ENCODE results near the gene CLPTM1L.
A peak's percentile ranks its signal among the peaks of the same experiment; 100 is the strongest.

CLPTM1L gene

DNA sequence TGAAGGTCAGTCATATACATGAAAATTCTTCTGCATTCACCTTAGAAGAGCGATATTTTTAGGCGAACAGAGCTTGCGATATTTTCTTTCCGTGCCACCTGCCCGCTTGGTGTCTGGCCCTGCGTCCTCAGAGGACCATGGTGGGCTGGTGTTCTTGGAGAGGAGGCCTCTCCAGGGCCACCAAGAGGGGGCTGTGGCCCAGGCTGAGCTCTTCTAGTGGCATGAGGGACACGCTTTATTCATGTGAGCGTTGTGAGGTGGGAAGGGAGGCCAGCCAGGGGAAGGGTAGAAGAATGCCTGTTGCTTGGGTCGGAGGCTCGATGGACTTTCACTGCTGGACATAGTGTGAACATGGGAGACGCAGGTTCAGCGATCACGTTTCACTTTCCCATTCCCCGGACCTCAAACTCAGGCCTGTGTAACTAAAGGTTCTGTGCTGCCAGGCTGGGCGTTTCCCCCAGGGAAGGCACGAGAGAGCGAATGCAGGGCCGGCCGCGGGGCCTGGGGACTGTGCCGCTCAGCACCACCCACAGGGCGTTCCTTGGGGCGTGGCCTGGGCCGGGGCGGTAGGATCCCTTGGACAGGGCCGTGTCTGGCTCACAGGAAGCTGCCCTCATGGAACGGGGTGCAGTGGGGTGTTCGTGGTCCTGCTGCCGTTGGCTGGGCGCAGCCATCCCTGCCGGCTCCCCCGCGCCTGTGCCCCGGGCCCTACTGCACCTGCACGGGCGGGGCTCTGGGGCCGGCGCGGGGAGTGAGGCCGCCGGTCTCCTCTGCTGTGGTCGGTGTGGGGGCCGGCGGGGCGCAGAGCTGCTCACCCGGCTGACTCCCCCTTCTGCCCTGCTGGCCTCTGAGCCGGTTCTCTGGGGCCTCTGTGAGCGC, 40.7 kb upstream of the CLPTM1L start:
- Histone ChIP-seq H3K9me3 (ENCODE audit: control insufficient read depth, insufficient read depth, low read length) (no peaks in the 10 kb centered on the region), H3K4me1 (ENCODE audit: insufficient read depth, low read length) (peaks cover 4% of the 10 kb centered on the region; the same call in 1 of the 2 replicates), H3K9ac (ENCODE audit: low read depth, low read length) (peak overlapping the region; percentile 59), H3K36me3 (ENCODE audit: insufficient read depth, low read length) (no peaks in the 10 kb centered on the region)

DNA sequence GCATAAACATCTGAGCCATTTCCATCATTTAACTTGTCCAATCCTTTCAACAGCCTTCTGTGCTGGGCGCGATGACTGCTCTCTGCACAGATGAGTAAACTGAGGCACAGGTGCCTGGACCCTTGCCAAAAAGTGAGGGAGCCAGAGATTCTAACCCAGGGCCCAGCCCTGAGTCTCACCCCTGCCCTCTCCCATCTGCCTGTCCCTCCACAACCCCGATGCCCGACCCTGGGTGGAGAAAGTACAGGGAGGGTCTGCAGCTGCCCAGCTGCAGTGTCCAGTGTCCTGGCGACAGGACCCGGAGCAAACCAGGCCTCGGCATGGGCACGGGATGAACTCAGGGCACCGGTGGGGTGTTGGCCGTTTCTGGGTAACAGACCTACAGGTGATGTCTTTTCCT, 39.6 kb upstream of the CLPTM1L start:
- H3K9me3 ChIP-seq (ENCODE audit: control insufficient read depth, insufficient read depth, low read length), result no peaks in the 10 kb centered on the region
- H3K36me3 ChIP-seq (ENCODE audit: insufficient read depth, low read length), result no peaks in the 10 kb centered on the region
- H3K4me1 ChIP-seq (ENCODE audit: insufficient read depth, low read length), result peaks cover 4% of the 10 kb centered on the region; the same call in 1 of the 2 replicates
- no peak overlapping the region for H3K9ac ChIP-seq (ENCODE audit: low read depth, low read length)

DNA sequence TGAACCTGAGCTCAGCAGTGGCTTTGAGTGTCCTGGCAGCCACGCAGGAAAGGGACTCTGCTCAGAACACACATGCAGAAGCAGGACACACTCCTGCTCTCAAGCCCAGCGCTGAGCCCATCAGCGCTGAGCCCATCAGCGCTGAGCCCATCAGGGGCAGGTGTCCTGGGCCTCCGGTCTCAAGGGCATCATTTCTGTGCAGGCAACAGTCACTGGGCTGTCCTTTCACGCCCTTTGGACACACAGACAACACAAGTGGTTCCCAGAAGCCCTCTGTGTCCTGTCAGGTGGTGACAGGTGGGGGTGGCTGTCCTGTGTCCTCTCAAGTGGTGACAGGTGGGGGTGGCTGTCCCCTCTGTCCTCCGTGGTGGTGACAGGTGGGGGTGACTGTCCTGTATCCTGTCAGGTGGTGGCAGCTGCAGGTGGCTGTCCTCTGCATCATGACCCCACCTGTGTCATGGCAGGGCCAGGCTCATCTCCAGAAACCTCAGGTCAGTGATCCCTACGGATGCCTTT, 39.0 kb upstream of the CLPTM1L start:
- Histone ChIP-seq H3K9me3 (ENCODE audit: control insufficient read depth, insufficient read depth, low read length) (no peaks in the 10 kb centered on the region), H3K9ac (ENCODE audit: low read depth, low read length) (no peak overlapping the region), H3K4me1 (ENCODE audit: insufficient read depth, low read length) (peaks cover 4% of the 10 kb centered on the region; the same call in 1 of the 2 replicates), H3K36me3 (ENCODE audit: insufficient read depth, low read length) (no peaks in the 10 kb centered on the region)

DNA sequence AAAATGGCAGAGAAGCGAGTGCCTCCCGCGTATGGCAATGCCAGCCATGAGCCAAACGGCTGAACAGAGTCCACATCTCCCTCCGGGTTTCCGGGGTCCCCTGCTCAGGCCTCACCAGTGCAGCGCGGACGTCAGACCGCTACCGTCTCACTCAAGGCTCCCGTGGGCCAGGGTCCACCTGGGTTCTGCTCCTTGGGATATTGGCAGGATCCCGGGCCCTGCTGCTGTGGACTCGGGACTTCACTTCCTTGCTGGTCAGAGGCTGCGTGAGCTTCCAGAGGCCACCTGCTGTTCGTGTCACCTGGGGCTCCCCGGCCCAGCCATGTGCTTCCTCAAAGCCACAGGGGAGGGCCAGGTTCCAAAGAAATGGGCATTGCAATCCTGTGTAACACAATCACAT, 38.4 kb upstream of the CLPTM1L start:
- Histone ChIP-seq H3K4me1 (ENCODE audit: insufficient read depth, low read length) (peaks cover 4% of the 10 kb centered on the region; the same call in 1 of the 2 replicates), H3K36me3 (ENCODE audit: insufficient read depth, low read length) (no peaks in the 10 kb centered on the region), H3K9me3 (ENCODE audit: control insufficient read depth, insufficient read depth, low read length) (no peaks in the 10 kb centered on the region), H3K9ac (ENCODE audit: low read depth, low read length) (no peak overlapping the region)

DNA sequence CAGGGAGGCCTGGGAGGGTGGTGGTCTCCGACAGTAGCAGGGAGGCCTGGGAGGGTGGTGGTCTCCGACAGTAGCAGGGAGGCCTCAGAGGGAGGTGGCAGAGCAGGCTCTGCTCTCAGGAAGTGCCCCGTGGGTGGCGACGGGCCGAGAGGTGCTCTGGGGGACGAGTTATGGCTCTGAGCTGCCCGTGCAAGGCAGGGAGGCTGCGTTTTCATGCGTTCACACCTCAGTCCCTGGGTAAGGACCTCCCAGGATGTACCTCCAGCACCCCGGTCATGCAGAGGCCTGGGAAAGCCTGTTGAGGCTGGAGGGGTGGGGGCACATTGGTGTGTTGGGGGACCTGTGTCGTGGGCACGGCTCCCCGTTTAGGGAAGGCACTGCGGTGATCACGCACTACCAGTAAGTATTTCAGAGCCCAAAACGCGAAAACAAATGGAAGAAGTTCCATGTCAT, 37.4 kb upstream of the CLPTM1L start:
- Histone ChIP-seq H3K9me3 (ENCODE audit: control insufficient read depth, insufficient read depth, low read length) (no peaks in the 10 kb centered on the region), H3K4me1 (ENCODE audit: insufficient read depth, low read length) (peaks cover 4% of the 10 kb centered on the region; the same call in 1 of the 2 replicates), H3K9ac (ENCODE audit: low read depth, low read length) (no peak overlapping the region), H3K36me3 (ENCODE audit: insufficient read depth, low read length) (no peaks in the 10 kb centered on the region)

DNA sequence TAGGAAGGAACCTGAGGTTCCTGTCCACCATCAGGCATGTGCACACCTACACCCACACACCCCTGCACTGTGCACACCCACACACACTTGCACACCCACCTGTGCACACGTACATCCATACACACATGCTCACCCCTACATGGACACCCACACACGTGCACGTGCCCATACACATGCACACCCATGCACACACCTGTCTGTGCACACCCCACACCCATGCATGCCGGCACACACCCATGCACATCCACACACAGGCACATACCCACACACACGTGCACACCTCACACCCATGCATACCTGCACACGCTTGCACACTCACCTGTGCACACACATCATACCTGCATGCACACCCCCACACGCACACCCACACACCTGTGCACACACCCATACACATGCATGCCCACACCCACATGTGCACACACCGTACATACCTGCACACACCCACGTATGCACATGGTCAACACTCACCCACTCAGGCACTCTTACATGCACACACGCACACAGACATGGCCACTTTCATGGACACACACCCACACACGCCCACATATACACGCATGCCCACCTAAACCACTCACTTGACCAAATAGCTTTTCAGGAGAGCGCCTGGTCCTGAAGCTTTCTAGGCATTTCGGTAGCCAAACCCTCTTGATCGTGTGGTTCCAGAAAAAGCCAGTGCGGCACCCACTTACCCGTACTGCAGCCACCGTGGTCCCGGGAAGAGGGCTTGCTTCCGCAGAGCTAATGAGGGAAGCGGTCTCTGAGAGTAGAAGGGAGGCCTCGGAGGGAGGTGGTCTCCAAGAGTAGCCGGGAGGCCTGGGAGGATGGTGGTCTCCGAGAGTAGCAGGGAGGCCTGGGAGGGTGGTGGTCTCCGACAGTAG, 36.7 kb upstream of the CLPTM1L start:
- Histone ChIP-seq H3K36me3 (ENCODE audit: insufficient read depth, low read length) (no peaks in the 10 kb centered on the region), H3K4me1 (ENCODE audit: insufficient read depth, low read length) (peaks cover 4% of the 10 kb centered on the region; the same call in 1 of the 2 replicates), H3K9me3 (ENCODE audit: control insufficient read depth, insufficient read depth, low read length) (no peaks in the 10 kb centered on the region)

DNA sequence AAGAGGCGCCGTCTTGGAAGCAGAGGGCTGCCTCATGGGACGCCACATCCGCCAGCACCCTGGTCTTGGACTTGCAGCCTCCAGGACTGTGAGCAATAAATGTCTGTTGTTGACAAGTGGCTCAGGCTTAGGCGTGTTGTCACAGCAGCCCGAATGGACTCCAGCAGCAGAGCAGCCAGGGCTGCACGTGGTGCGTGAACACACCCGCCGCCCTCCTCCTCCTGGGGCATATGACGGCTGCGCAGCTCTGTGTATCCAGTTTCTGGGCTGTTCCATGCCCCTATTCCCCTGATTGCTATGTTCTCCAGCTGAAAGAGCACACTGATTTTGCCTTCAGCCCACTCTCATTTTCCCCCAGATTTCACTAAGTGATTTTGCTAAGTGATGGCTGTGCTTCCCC, 36.0 kb upstream of the CLPTM1L start:
- Histone ChIP-seq H3K36me3 (ENCODE audit: insufficient read depth, low read length) (no peaks in the 10 kb centered on the region), H3K9me3 (ENCODE audit: control insufficient read depth, insufficient read depth, low read length) (no peaks in the 10 kb centered on the region), H3K4me1 (ENCODE audit: insufficient read depth, low read length) (peaks cover 4% of the 10 kb centered on the region; the same call in 1 of the 2 replicates), H3K9ac (ENCODE audit: low read depth, low read length) (no peak overlapping the region)

More for the DNA sequence above, 36.7 kb upstream of the CLPTM1L start:
- H3K9ac ChIP-seq (ENCODE audit: low read depth, low read length), result no peak overlapping the region

DNA sequence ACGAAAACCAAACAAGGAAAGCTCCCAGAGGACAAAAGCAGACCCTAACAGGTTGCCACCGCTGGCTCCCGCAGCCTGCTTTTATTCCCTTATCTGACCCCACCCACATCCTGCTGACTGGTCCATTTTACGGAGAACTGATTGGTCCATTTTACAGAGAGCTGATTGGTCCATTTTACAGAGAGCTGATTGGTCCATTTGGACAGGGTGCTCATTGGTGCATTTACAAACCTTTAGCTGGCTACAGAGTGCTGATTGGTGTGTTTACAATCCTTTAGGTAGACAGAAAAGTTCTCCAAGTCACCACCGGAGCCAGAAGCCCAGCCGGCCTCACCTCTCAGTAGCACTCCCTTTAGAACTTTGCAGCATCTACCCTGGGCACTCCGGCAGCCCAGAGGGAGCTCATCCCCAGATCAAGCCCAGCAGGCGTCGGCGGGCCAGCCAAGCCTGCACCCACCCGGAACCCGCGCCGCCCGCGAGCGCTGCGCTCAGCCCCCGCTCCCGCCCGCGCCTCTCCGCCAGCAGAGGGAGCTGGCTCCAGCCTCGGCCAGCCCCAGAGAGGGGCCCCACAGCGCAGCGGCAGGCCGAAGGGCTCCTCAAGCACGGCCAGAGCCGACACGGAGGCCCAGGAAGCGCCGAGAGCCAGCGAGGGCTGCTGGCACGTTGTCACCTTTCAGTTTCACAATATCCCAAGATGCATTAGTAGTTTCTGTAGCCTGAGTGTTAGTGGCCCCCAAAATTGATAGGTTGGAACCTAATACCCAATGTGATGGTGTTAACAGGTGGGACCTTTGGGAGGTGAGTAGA, 35.3 kb upstream of the CLPTM1L start:
- Histone ChIP-seq H3K9me3 (ENCODE audit: control insufficient read depth, insufficient read depth, low read length) (no peaks in the 10 kb centered on the region), H3K4me1 (ENCODE audit: insufficient read depth, low read length) (no peaks in the 10 kb centered on the region; the same call in 1 of the 2 replicates), H3K36me3 (ENCODE audit: insufficient read depth, low read length) (no peaks in the 10 kb centered on the region), H3K9ac (ENCODE audit: low read depth, low read length) (no peak overlapping the region; the same call in 1 of the 2 replicates)

DNA sequence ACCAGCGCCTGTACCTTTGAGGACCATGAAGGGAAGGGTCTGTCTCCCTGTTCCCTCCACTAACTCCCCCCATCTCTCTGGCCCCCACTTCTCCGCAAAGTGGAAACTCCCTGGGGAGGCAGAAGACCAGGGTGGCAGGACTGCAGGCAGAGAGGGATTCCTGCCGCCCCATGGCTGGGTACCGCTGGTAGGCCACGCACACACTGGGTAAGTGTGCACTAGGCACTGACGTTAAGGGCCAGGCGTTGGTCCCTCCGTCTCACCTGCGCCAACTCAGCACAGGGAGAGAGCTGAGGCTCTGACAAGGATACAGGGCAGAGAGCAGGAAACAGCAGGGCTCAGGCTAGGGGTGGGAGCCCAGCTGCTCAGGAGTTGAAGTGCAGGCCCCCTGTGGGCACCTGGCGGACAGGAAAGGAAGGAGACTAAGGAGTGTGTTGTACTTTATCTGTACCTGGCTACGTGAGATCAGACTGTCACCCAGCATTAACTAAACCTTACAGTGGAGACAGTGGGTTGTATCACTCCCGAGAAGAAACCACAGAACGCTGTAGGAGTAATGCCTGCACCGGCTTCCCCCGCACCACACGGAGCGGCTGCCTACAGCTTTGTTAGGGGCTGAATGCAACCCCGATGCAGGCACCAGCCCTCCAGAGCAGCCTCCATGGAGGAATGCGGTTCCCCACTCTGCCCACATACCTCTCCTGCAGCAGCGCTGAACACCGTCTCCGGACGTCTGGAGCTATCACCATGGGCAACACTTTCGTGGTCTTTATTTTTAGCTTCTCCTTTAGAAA, 34.2 kb upstream of the CLPTM1L start:
- Histone ChIP-seq H3K36me3 (ENCODE audit: insufficient read depth, low read length) (no peaks in the 10 kb centered on the region), H3K9ac (ENCODE audit: low read depth, low read length) (no peak overlapping the region), H3K9me3 (ENCODE audit: control insufficient read depth, insufficient read depth, low read length) (no peaks in the 10 kb centered on the region), H3K4me1 (ENCODE audit: insufficient read depth, low read length) (no peaks in the 10 kb centered on the region; the same call in 1 of the 2 replicates)

DNA sequence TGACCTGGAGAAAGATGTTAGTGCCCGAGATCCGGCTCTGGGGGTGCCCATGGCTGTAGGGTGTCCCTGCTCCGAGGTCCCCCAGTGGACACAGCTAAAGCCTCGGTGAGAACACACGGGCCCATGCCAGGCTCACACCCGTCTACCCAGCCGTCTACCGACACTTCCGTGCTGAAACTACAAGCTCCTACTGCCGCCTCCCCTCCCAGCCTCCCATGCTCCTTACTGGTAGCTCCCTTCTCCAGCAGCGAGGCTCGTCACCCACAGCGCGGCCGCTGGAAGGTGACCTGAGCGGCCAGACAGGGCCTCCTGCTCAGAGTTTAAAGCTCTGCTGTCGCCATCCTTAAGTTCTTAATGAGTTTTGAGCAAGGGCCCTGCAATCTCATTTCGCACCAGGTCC, 33.2 kb upstream of the CLPTM1L start:
- Histone ChIP-seq H3K9ac (ENCODE audit: low read depth, low read length) (no peak overlapping the region), H3K36me3 (ENCODE audit: insufficient read depth, low read length) (no peaks in the 10 kb centered on the region), H3K9me3 (ENCODE audit: control insufficient read depth, insufficient read depth, low read length) (no peaks in the 10 kb centered on the region), H3K4me1 (ENCODE audit: insufficient read depth, low read length) (no peaks in the 10 kb centered on the region; the same call in 1 of the 2 replicates)

DNA sequence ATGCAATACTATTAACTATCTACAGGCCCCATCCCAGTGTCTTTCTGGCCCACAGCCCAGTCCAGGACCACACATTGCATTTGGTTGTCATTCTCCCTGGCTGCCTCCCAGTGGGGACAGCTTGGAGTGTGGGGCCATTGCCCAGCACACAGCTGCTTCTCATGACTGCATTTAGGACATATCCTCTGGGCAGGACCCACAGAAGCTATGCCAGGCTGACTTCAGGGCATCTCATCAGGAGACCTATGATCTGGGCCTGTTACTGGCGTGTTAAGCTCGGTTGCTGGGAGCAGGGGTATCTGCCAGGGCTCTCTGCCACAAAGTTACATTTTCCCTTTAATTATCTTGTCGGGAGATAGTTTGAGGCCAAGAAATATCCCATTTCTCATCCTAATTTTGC, 32.1 kb upstream of the CLPTM1L start:
- no peaks in the 10 kb centered on the region for H3K36me3 ChIP-seq (ENCODE audit: insufficient read depth, low read length)
- H3K4me1 ChIP-seq (ENCODE audit: insufficient read depth, low read length), result no peaks in the 10 kb centered on the region; the same call in 1 of the 2 replicates
- H3K9ac ChIP-seq (ENCODE audit: low read depth, low read length), result no peak overlapping the region
- H3K9me3 ChIP-seq (ENCODE audit: control insufficient read depth, insufficient read depth, low read length), result no peaks in the 10 kb centered on the region

DNA sequence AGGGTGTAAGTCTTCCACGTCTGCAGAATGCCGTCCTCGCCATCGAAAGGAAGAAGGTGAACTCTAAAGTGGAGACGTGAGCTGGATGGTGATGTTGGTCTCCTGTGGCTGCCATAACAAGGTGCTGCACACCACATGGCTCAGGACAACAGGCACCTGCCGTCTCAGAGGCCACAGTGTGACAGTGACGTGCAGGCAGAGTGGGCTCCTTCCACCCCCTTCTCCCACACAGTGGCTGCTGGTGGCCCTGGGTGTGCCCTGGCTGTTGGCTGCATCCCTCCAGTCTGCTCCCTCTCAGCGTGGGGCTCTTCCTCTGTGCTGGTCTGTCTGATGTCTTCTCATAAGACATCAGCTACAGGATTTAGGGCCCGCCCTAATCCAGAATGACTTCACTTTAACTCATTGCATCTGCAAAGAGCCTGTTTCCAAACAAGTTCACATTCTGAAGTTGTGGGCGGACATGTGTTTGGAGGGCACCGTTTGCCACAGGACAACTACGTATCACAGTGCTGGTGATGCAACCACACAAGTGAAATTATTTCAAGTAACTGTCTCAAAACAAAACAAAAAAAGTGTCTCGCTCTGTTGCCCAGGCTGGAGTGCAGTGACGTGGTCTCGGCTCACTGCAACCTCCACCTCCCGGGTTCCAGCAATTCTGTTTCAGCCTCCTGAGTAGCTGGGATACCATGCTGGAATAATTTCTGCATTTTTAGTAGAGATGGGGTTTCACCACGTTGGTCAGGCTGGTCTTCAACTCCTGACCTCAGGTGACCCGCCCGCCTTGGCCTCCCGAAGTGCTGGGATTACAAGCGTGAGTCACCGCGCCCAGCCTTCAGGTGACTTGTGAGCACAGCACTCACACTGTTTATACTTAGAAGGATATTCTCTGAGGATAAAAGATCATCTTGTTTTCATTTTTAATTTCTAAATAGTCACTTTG, 31.2 kb upstream of the CLPTM1L start:
- H3K9ac ChIP-seq (ENCODE audit: low read depth, low read length), result no peak overlapping the region
- no peaks in the 10 kb centered on the region; the same call in 1 of the 2 replicates for H3K4me1 ChIP-seq (ENCODE audit: insufficient read depth, low read length)
- H3K36me3 ChIP-seq (ENCODE audit: insufficient read depth, low read length), result no peaks in the 10 kb centered on the region

More for the DNA sequence above, 31.2 kb upstream of the CLPTM1L start:
- H3K9me3 ChIP-seq (ENCODE audit: control insufficient read depth, insufficient read depth, low read length), result no peaks in the 10 kb centered on the region
